Left kidney (tissue), 8 donors: ENCODE measurements around the gene PADI1. TPM values are rescaled to one million over a fixed set of nuclear protein-coding genes. Genes with fewer than 3 reads are reported as not detected.

Source experiments
- DNase-seq: peaks from one replicate; pipeline ENCODE4 v3.0.0-alpha.2; 2013
- long read RNA-seq, 8 donors: transcript quantifications; one replicate each; lab custom pipeline, GENCODE V29; 2026
- polyA plus RNA-seq: library from polyadenylated mRNA; unstranded; fragments of 120-200 nt; gene quantifications from one replicate; pipeline ENCODE4 v1.2.1, GENCODE V29; 2013; ENCODE audit not compliant: insufficient read length

The PADI1 gene
- 0.10 TPM for polyA plus RNA-seq
- long read RNA-seq, donor 1: 0 reads
- long read RNA-seq, donor 2: 0 reads
- long read RNA-seq, donor 3: 0 reads
- long read RNA-seq, donor 4: 0 reads
- long read RNA-seq, donor 5: 0 reads
- long read RNA-seq, donor 6: 0 reads
- long read RNA-seq, donor 7: 0 reads
- long read RNA-seq, donor 8: 0 reads

- no peak for DNase-seq
Observed at GRCh38 chr1:17204546-17205440, at the start of gene PADI1. Gene PADI1, plus strand, starts transcription at chr1:17205128. Its CDS starts 90 bp downstream, at chr1:17205218.

- no peak for DNase-seq
Observed at GRCh38 chr1:17155257-17155920, 49.5 kb upstream of the PADI1 start.

GRCh38 chr1:17156108-17156507, 48.8 kb upstream of the PADI1 start:
- no peak for DNase-seq

GRCh38 chr1:17158961-17159360, 46.0 kb upstream of the PADI1 start:
- no peak for DNase-seq

GRCh38 chr1:17161137-17161740, 43.7 kb upstream of the PADI1 start:
- no peak for DNase-seq

- no peak for DNase-seq
Observed at GRCh38 chr1:17161926-17162800, 42.8 kb upstream of the PADI1 start.

- DNase-seq: no peak
Observed at GRCh38 chr1:17162941-17163340, 42.0 kb upstream of the PADI1 start.

GRCh38 chr1:17163371-17163770, 41.6 kb upstream of the PADI1 start:
- DNase-seq: no peak

- no peak for DNase-seq
Observed at GRCh38 chr1:17163789-17164666, 40.9 kb upstream of the PADI1 start.

GRCh38 chr1:17165823-17166222, 39.1 kb upstream of the PADI1 start:
- no peak for DNase-seq

GRCh38 chr1:17167041-17167785, 37.7 kb upstream of the PADI1 start:
- no peak for DNase-seq

- no peak for DNase-seq
Observed at GRCh38 chr1:17167786-17168090, 37.2 kb upstream of the PADI1 start.

GRCh38 chr1:17168091-17168876, 36.6 kb upstream of the PADI1 start:
- DNase-seq: peak; percentile 63

GRCh38 chr1:17170571-17170970, 34.4 kb upstream of the PADI1 start:
- no peak for DNase-seq

GRCh38 chr1:17173217-17173616, 31.7 kb upstream of the PADI1 start:
- no peak for DNase-seq

GRCh38 chr1:17176306-17177061, 28.4 kb upstream of the PADI1 start:
- DNase-seq: no peak

- no peak for DNase-seq
Observed at GRCh38 chr1:17177651-17178050, 27.3 kb upstream of the PADI1 start.

GRCh38 chr1:17181781-17182464, 23.0 kb upstream of the PADI1 start:
- DNase-seq: no peak
